C4-2B (cell line): ENCODE measurements around the gene PTGER2.

Experiments used
- H3K27ac ChIP-seq: fragments of 450-650 bp; 2 replicates; pipeline ENCODE4 v1.5.1; 2017
- CTCF ChIP-seq: fragments of 450-650 bp; conservative IDR thresholded peaks from 2 replicates; pipeline ENCODE4 v1.5.1; 2017; ENCODE audit warnings: mild to moderate bottlenecking
- ZFX ChIP-seq: fragments of 450-650 bp; IDR thresholded peaks from 2 replicates; pipeline ENCODE4 v1.6.1; 2017

PTGER2 gene

GRCh38 chr14:52283099-52283498 lies 31.0 kb upstream of the PTGER2 start:
- H3K27ac ChIP-seq: no peak overlapping the region
- TF ChIP-seq CTCF: no peak
- no peak for TF ChIP-seq ZFX

GRCh38 chr14:52286661-52287649 lies 27.2 kb upstream of the PTGER2 start:
- H3K27ac ChIP-seq: no peak overlapping the region
- TF ChIP-seq CTCF (no peak), ZFX (no peak)

- H3K27ac ChIP-seq: no peak overlapping the region
- TF ChIP-seq CTCF (no peak), ZFX (no peak)
These were observed 17.7 kb upstream of the PTGER2 start for GRCh38 chr14:52296378-52296777.

- no peak for TF ChIP-seq ZFX
- TF ChIP-seq CTCF: no peak
- H3K27ac ChIP-seq: no peak overlapping the region
These were observed 15.3 kb upstream of the PTGER2 start for GRCh38 chr14:52298795-52299194.

- no peak for TF ChIP-seq ZFX
- peak; percentile 83 for TF ChIP-seq CTCF
These were observed 14.3 kb upstream of the PTGER2 start for GRCh38 chr14:52299692-52300278.

GRCh38 chr14:52303236-52303635 lies 10.9 kb upstream of the PTGER2 start:
- TF ChIP-seq CTCF (no peak), ZFX (no peak)
- H3K27ac ChIP-seq: no peak overlapping the region

More at GRCh38 chr14:52299692-52300278, 14.3 kb upstream of the PTGER2 start:
- H3K27ac ChIP-seq: no peak overlapping the region
